Left ventricle myocardium inferior (tissue), 1 donor: ENCODE measurements around the gene GPC5. TPM values are rescaled to one million over a fixed set of nuclear protein-coding genes. Genes with fewer than 3 reads are reported as not detected.

ENCODE experiments used
- DNase-seq: peaks from one replicate; pipeline ENCODE4 v3.0.0-alpha.2; 2020
- H3K27ac ChIP-seq: fragments of 200-600 bp; replicated peaks from 2 replicates; pipeline ENCODE4 v1.8.0; 2021
- H3K27me3 ChIP-seq: fragments of 200-600 bp; 2 replicates; pipeline ENCODE4 v1.8.0; 2021; ENCODE audit warnings: low read depth
- H3K36me3 ChIP-seq: fragments of 200-600 bp; 2 replicates; pipeline ENCODE4 v1.8.0; 2021
- H3K4me1 ChIP-seq: fragments of 200-600 bp; 2 replicates; pipeline ENCODE4 v1.8.0; 2021
- H3K4me3 ChIP-seq: fragments of 200-600 bp; 2 replicates; pipeline ENCODE4 v1.8.0; 2021; ENCODE audit warnings: mild to moderate bottlenecking, moderate library complexity
- H3K9me3 ChIP-seq: fragments of 200-600 bp; replicated peaks from 2 replicates; pipeline ENCODE4 v1.8.0; 2021
- CTCF ChIP-seq: fragments of 200-600 bp; IDR thresholded peaks from 2 replicates; pipeline ENCODE4 v1.8.0; 2021; ENCODE audit warnings: antibody characterized with exemption, mild to moderate bottlenecking, borderline replicate concordance
- intact Hi-C: fragments of 100-400 bp; cut with micrococcal nuclease; formaldehyde crosslinking; loops from one replicate; pipeline ENCODE4 v1.11.0; 2022
- total RNA-seq: library from RNA; stranded (reverse); fragmentation: NEBNext Ultra II Directional; extraction: Animal tissue kit (Norgen Biotek cat#: 25700); gene quantifications from one replicate; pipeline ENCODE4 v1.2.1, GENCODE V29; 2021
- donor health status: DM: no; HTN: yes; CAD: no; lungs with severe emphysema.

GPC5 gene
- total RNA-seq, 1 donor from 2014 or later: 1.5 TPM

GRCh38 chr13:92028695-92029094 is 630.3 kb downstream of the GPC5 start:
- Histone ChIP-seq H3K9me3 (no peaks in the 10 kb centered on the region), H3K4me1 (no peaks in the 10 kb centered on the region), H3K27me3 (no peaks in the 10 kb centered on the region), H3K36me3 (no peaks in the 10 kb centered on the region), H3K27ac (no peak overlapping the region), H3K4me3 (no peak overlapping the region)
- no peak for TF ChIP-seq CTCF
- DNase-seq: no peak
- intact Hi-C loops: no loop called here

GRCh38 chr13:92029641-92030040 is 631.2 kb downstream of the GPC5 start:
- no peak for TF ChIP-seq CTCF
- Histone ChIP-seq H3K4me1 (no peaks in the 10 kb centered on the region), H3K27me3 (no peaks in the 10 kb centered on the region), H3K27ac (no peak overlapping the region), H3K4me3 (no peak overlapping the region), H3K9me3 (no peaks in the 10 kb centered on the region), H3K36me3 (no peaks in the 10 kb centered on the region)
- DNase-seq: no peak
- intact Hi-C loops: no loop called here

- no peak for TF ChIP-seq CTCF
- no peak for DNase-seq
These were observed 640.5 kb downstream of the GPC5 start for GRCh38 chr13:92038905-92039304.

GRCh38 chr13:92042522-92042921 is 644.1 kb downstream of the GPC5 start:
- TF ChIP-seq CTCF: no peak
- no peak for DNase-seq
- H3K4me1 ChIP-seq: no peaks in the 10 kb centered on the region
- H3K27ac ChIP-seq: no peak overlapping the region
- H3K9me3 ChIP-seq: no peaks in the 10 kb centered on the region
- H3K27me3 ChIP-seq: no peaks in the 10 kb centered on the region
- H3K36me3 ChIP-seq: no peaks in the 10 kb centered on the region
- intact Hi-C loops: no loop called here
- H3K4me3 ChIP-seq: no peak overlapping the region

More at GRCh38 chr13:92038905-92039304, 640.5 kb downstream of the GPC5 start:
- intact Hi-C loops: no loop called here
- H3K9me3 ChIP-seq: no peaks in the 10 kb centered on the region
- H3K4me1 ChIP-seq: no peaks in the 10 kb centered on the region
- no peak overlapping the region for H3K4me3 ChIP-seq
- no peaks in the 10 kb centered on the region for H3K36me3 ChIP-seq
- H3K27me3 ChIP-seq: no peaks in the 10 kb centered on the region
- no peak overlapping the region for H3K27ac ChIP-seq

- no peak overlapping the region for H3K4me3 ChIP-seq
- no peaks in the 10 kb centered on the region for H3K27me3 ChIP-seq
- H3K4me1 ChIP-seq: no peaks in the 10 kb centered on the region
- TF ChIP-seq CTCF: no peak
- DNase-seq: no peak
- H3K27ac ChIP-seq: no peak overlapping the region
- intact Hi-C loops: no loop called here
- H3K9me3 ChIP-seq: no peaks in the 10 kb centered on the region
- no peaks in the 10 kb centered on the region for H3K36me3 ChIP-seq
These were observed 645.9 kb downstream of the GPC5 start for GRCh38 chr13:92044351-92044750.

GRCh38 chr13:92054389-92054788 is 656.0 kb downstream of the GPC5 start:
- no peak for TF ChIP-seq CTCF
- DNase-seq: no peak
- Histone ChIP-seq H3K36me3 (no peaks in the 10 kb centered on the region), H3K9me3 (no peaks in the 10 kb centered on the region), H3K27me3 (no peaks in the 10 kb centered on the region), H3K27ac (no peak overlapping the region), H3K4me1 (no peaks in the 10 kb centered on the region), H3K4me3 (no peak overlapping the region)
- intact Hi-C loops: no loop called here
